H7 (cell line): ENCODE results near the gene PTPRM. TPM values are rescaled to one million over a fixed set of nuclear protein-coding genes. Genes with fewer than 3 reads are reported as not detected.

ENCODE experiments used
- DNase-seq: peaks from one replicate; pipeline ENCODE4 v3.0.0; 2012
- H3K27me3 ChIP-seq: 2 replicates; pipeline ENCODE4 v1.6.0; 2011; ENCODE audit warnings: mild to moderate bottlenecking, low read length; ENCODE audit not compliant: control insufficient read depth, insufficient read depth
- H3K36me3 ChIP-seq: replicated peaks from 2 replicates; pipeline ENCODE4 v1.5.1; 2011; ENCODE audit warnings: low read length; ENCODE audit not compliant: control insufficient read depth, insufficient read depth
- H3K4me3 ChIP-seq: 2 replicates; pipeline ENCODE4 v1.5.1; 2011; ENCODE audit warnings: low read depth, mild to moderate bottlenecking, control low read depth, low read length, moderate library complexity; ENCODE audit not compliant: insufficient read depth
- total RNA-seq: library from RNA; depleted of rRNA; stranded (reverse); fragments of >200 nt; shearing (Covaris generic); gene quantifications from 2 replicates; pipeline ENCODE4 v1.2.3, GENCODE V29; 2014

PTPRM gene
- total RNA-seq, 1 experiment from 2014 or later: 14.4 TPM

DNA sequence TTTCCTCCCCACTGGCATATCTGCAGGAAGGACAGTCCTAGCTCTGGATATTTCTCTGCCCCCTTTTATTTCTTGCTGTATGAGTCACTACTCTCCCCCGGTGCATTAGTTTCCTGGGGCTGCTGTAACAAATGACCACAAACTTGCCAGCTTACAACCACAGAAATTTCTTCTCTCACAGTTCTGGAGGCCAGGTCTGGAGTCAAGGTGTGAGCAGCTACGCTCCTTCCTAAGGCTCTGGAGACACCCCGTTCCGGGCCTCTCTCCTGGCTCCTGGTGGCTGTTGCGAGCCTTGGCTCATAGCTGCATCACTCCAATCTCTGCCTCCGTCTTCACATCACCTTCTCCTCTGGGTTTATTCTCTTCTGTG is 34.1 kb downstream of the PTPRM start:
- no peak for DNase-seq
- Histone ChIP-seq H3K27me3 (no peaks in the 10 kb centered on the region), H3K4me3 (no peak overlapping the region)

DNA sequence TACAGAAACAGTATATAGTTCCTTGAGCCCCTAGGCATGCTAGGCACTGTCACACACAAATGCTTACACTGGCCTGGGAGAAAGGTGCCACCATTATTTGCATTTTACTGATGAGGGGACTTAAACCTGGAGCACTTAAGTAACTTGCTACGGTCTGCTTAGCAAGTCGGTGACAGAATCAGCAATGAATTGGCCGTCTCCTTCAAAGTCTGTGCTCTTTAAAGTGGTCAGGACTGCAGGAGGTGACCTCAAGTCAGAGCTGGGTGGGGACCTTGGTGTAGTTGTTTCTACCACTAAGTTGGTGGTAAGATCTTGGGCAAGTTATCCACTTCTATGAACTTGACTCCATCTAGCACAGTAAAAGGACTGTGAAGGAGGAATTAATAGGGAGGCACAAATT is 34.8 kb downstream of the PTPRM start:
- no peak for DNase-seq

More for the DNA sequence above, 34.1 kb downstream of the PTPRM start:
- H3K36me3 ChIP-seq: no peaks in the 10 kb centered on the region

DNA sequence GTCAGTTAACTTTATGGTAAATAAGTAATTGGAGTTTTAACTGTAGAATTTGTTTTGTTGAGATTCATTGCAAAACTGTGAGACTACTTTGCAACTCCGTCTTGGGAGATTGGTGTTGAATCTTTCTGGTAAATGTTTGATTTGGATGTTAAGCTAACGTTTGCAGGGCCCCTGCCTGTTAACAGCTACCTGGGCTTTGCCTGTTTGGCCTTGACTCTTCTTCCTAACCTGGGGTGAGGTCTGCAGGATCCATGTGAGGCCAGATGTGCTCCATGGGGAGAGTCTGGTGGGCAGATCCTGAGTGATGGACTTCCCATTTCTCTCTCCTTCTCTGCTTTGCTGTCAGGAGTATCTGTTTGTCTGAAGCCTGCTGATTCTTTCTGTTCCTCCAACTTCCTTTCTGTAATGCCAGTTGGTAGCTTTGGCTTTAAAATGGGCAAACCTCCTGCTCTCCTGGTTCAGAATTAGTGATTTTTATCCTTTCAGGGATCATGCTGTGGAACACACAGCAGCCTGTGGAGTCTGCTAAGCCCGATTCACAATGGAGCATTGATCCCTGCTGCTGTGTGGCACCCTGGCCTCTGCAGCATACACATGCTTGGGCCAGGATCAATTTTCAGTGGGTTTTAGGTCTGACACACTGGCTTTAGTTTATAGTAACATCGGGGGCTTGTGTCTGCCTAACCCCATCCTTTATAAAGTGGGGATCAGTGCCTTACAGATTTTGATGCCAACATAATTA is 36.3 kb downstream of the PTPRM start:
- no peak for DNase-seq
- no peak overlapping the region for H3K4me3 ChIP-seq
- H3K27me3 ChIP-seq: no peaks in the 10 kb centered on the region
- no peaks in the 10 kb centered on the region for H3K36me3 ChIP-seq

More for the DNA sequence above, 34.8 kb downstream of the PTPRM start:
- no peaks in the 10 kb centered on the region for H3K36me3 ChIP-seq
- H3K27me3 ChIP-seq: no peaks in the 10 kb centered on the region
- no peak overlapping the region for H3K4me3 ChIP-seq

DNA sequence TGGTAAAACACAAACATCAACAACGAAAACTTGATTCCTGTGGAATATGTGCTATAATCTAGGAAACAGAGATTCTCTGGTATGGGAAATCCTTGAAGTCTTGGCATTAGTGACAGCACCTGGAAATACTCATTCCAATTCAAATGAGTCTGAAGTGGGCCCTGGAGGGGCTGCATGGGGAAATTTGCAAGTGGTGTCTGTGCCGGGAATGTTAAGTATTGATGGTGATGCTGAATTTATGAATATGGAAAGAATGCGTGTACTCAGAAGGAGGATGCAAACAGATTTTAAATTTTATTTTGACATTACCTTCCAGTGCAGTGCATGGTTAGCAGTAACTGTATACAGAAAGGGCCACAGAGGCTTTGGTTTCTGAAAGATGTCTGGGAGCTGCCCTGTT is 37.2 kb downstream of the PTPRM start:
- Histone ChIP-seq H3K36me3 (no peaks in the 10 kb centered on the region), H3K27me3 (no peaks in the 10 kb centered on the region), H3K4me3 (no peak overlapping the region)
- no peak for DNase-seq

DNA sequence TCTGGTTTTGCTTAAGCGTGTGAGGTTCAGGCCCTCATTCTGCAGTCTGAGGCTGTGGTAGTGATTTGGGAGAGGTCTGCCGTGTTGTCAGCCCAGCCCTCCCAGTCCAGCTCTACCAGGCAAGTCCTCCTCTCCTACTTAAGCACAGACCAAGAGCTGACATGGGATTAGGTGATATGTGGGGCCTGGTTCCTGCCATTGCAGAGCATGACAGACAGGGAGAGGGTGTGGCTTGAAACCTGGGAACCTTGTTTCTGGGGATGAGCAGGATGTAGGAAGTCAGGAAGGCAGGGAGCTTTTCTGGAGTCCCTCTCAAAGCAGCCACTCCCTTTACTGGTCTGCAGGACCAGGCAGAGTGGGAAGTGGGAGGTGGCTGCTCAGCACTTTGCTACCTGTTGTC is 38.6 kb downstream of the PTPRM start:
- Histone ChIP-seq H3K27me3 (no peaks in the 10 kb centered on the region), H3K4me3 (no peak overlapping the region), H3K36me3 (no peaks in the 10 kb centered on the region)
- no peak for DNase-seq

DNA sequence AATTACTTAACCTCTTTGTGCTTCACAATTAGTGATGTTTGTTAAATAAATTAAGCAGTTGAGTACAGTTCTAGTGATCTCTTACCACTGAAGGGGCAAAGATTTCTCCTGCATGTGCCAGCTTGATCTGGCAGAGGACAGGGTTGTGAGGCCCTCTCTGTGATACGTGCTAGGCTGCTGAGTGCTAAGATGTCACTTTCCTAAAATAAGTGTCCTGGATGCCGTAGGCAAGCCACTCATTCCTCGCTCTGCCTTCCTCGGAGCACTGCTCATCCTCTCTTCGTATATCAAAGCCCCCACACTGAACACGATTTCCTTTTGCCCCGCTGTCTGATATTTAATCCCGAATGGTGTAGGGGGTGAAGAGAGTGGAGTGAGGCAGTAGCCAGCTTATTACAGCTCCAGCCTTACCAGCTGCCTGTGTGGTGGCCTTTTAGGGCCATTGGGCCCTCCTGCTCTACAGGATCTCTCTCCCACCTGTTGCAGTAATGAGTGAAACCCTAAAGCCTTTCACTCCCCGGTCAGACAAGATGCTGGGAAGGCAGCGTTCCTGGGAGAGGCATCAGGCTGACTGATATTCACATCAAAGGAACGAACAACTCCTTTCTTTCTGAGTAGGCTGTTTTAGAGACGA is 40.5 kb downstream of the PTPRM start:
- H3K36me3 ChIP-seq: no peaks in the 10 kb centered on the region
- no peak overlapping the region for H3K4me3 ChIP-seq
- no peak for DNase-seq
- H3K27me3 ChIP-seq: no peaks in the 10 kb centered on the region

DNA sequence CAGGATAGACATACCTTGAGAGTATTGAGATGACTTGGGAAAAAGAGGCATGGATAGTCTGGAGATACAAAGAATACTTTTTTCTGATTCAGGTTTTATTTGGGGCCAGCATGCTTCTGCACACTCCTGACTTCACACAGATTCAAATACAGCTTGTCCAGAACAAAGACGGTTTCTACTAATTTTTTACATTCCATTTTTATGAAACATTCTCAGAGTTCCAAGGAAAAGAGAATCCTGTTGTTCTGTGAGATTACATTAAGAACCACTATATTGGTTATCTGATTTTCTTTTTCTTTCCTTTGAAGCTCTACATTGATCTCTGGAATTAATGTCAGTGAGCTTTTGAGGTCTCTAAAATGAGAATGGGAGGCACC is 41.0 kb downstream of the PTPRM start:
- Histone ChIP-seq H3K36me3 (no peaks in the 10 kb centered on the region), H3K4me3 (no peak overlapping the region), H3K27me3 (no peaks in the 10 kb centered on the region)
- DNase-seq: no peak

DNA sequence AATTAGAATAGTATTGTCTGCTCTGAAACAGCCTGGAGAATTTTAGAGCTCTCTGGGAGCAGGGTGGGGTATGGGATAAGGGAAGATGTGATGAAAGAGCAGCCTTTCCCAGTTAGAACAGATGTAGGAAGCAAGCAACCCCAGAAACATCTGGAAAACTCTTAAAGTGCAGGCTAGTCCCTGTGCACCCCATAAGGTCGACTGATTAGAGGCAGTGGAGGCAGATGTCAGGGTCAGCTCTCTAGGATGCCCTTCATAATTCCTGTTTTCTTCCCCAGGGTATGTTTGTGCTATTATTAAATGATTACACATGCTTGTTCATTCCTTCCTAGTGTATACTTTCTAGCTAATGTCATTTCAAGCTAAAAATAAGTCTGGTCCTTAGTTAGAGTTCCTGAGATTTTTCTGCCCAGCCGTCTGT is 41.7 kb downstream of the PTPRM start:
- no peak for DNase-seq
- no peak overlapping the region for H3K4me3 ChIP-seq
- H3K27me3 ChIP-seq: no peaks in the 10 kb centered on the region
- no peaks in the 10 kb centered on the region for H3K36me3 ChIP-seq

DNA sequence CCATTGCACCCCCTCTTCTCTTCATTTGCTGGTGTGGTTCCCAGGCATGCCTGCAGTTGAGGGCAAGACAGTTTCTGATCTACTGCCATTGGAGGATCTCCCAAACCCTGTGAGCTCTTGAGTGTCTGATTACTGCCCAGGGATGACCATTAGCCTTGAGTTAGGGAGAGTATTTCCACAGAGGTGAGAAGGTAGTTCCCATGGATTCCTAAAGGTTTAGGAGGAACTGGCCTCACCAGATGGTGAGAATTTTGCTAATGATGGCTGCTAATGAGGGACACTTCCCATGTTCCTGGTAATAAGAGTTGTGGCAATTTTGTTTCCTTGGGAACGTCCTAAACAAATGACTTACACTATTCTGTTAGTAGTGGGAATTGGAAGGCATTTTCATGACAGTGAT is 42.5 kb downstream of the PTPRM start:
- no peak for DNase-seq
- Histone ChIP-seq H3K4me3 (no peak overlapping the region), H3K27me3 (no peaks in the 10 kb centered on the region), H3K36me3 (no peaks in the 10 kb centered on the region)

DNA sequence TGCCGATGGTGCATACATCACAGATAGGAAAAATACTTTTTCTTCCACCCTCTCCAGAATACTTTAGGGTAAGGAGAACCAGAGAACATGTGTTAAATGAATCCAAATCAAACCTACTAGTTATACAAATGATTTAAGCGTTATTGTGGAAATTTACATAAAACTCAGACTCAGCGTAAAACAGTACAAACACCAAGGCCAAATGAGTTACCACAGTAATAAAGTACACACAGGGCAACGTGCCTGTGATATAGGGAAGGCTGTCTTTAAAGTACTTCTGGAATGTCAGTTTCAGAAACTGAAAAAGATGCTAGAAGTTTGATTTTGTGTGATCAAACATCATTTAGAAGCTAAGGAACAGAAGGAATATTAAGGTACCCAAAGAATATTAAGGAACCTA is 46.9 kb downstream of the PTPRM start:
- Histone ChIP-seq H3K27me3 (no peaks in the 10 kb centered on the region), H3K4me3 (no peak overlapping the region), H3K36me3 (no peaks in the 10 kb centered on the region)
- DNase-seq: no peak

DNA sequence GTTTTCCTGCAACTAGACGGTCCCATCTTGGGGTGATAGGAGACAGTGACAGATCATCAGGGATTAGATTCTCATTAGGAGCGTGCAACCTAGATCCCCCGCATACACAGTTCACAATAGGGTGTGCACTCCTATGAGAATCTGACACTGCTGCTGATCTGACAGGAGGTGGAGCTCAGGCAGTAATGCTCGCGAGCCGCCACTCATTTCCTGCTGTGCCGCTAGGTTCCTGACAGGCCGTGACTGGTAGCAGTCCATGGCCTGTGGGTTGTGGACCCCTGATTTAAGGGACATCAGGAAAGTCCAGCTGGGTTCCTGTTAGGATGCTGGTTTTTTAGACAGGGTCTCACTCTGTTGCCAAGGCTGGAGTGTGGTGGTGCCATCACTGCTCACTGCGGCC is 48.7 kb downstream of the PTPRM start:
- no peaks in the 10 kb centered on the region for H3K27me3 ChIP-seq
- no peaks in the 10 kb centered on the region for H3K36me3 ChIP-seq
- DNase-seq: no peak
- no peak overlapping the region for H3K4me3 ChIP-seq

DNA sequence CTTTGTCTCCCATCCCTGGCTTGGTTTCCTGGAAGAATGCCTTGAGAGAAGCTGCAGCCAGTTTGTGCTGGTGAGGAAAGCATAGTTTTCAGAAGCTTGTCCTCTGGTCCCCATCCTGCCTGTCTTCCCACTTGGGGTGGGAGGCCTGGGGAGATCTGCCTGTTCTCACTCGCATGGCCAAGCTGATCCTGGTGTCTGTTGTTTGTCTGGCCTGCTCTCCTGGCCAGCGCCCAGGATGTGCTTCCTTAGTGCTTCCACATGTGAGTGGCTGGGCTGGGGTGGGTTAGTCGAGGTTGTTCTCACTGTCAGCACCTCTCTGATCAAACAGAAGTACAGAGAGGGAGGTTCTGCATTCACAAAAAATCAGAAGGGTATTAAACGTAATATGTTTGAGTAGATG is 49.5 kb downstream of the PTPRM start:
- H3K36me3 ChIP-seq: no peaks in the 10 kb centered on the region
- H3K4me3 ChIP-seq: no peak overlapping the region
- H3K27me3 ChIP-seq: no peaks in the 10 kb centered on the region
- no peak for DNase-seq

DNA sequence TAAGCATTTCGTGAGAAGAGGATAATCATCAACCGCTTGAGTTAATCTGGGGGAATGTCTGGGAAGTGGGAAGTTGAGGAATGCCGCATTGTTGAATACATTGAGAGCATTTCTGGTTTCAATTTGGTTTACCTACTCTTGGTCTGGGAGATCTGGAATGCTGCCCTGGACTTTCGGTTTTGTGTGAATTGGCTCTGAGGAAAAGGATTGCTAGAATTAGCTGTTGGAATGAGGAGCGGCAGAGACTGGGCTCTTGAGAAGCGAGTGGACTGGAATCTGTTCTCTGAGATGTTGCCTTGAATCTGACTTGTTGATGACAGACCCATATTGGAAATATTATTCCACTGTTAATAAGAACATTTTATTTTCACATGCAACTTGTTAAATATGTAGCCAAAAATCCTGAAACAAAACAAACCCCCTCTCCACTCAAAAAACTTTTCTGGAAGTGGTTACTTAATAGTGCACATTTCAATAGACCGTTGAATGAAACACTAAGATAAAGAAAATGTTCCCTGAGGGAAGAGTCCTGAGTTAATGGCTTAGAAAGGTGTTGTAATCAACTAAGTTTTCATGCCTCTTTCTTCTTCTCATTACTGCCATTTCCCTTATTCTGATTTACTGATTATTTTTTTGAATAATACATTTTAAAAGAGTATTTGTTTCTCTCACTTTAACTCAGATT is 50.8 kb downstream of the PTPRM start:
- Histone ChIP-seq H3K36me3 (no peaks in the 10 kb centered on the region), H3K27me3 (no peaks in the 10 kb centered on the region), H3K4me3 (no peak overlapping the region)
- no peak for DNase-seq

DNA sequence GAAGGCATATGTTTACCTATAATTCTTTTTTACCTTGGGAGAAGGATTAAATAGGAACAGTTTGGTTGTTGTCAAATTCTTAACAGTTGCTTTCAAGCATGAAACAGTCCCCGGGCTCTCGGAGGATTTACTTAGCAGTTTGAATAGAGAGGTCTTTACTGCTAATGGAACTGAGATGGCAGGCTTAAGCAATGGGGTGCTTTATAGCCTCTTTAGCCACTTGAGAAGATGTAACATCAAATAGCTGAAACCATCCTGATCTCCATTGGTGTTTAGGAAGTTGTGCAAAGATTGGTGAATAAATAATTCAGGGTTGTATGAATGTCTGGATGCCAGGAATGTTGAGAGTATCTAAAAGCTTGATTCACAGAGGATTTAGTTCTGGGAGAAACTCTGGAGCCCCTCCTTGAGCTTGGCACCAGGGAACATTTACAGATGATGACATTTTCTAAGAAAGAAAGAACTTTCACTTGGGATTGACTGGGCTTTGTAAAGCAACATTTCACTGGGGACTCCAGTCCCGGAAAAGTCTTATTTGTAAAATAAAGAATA is 51.9 kb downstream of the PTPRM start:
- DNase-seq: no peak
- H3K4me3 ChIP-seq: no peak overlapping the region
- no peaks in the 10 kb centered on the region for H3K36me3 ChIP-seq
- no peaks in the 10 kb centered on the region for H3K27me3 ChIP-seq

DNA sequence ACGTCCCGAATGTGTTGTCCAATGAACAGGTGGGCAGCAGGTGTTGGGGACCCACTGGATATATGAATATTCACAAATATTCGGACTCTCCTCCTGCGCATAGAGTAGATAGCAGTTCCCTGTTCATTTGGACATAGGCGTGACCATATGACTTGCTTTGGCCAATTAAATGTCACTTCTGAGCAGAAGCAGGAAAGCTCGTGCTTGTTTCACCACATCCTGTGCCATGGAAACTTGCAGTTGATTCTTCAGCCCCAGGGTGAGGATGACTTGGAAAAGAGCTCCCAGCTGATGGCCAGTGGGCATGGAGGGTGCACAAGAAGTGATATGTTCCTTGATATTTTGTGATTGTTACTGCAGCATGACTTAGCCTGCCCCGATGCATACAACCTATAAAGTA is 52.6 kb downstream of the PTPRM start:
- Histone ChIP-seq H3K27me3 (no peaks in the 10 kb centered on the region), H3K4me3 (no peak overlapping the region), H3K36me3 (no peaks in the 10 kb centered on the region)
- no peak for DNase-seq
